Fibroblast of lung (primary cell): Measurements from ENCODE around the gene TBC1D10B. TPM values are rescaled to one million over a fixed set of nuclear protein-coding genes. Genes with fewer than 3 reads are reported as not detected.
A peak's percentile ranks its signal among the peaks of the same experiment; 100 is the strongest.

Experiments used
- DNase-seq, 2 donors: peaks; one replicate each; pipeline versions ENCODE4 v3.0.0 to v3.0.0-alpha.2; 2010; ENCODE audit warnings: low read depth in 2 of 2
- H2AFZ ChIP-seq: 2 replicates; pipeline ENCODE4 v1.5.1; 2012; ENCODE audit warnings: low read length, control low read depth, inconsistent platforms
- H3K27ac ChIP-seq: 2 replicates; pipeline ENCODE4 v1.5.1; 2011; ENCODE audit warnings: low read length, control low read depth; ENCODE audit not compliant: insufficient read depth
- H3K27me3 ChIP-seq: 2 replicates; pipeline ENCODE4 v1.5.1; 2011; ENCODE audit warnings: mild to moderate bottlenecking, low read length; ENCODE audit not compliant: control insufficient read depth, insufficient read depth
- H3K36me3 ChIP-seq: 2 replicates; pipeline ENCODE4 v1.5.1; 2011; ENCODE audit warnings: low read length; ENCODE audit not compliant: control insufficient read depth, insufficient read depth
- H3K4me1 ChIP-seq: 2 replicates; pipeline ENCODE4 v1.5.1; 2011; ENCODE audit warnings: low read length; ENCODE audit not compliant: control insufficient read depth, insufficient read depth; ENCODE audit errors: extremely low read depth
- H3K4me2 ChIP-seq: 2 replicates; pipeline ENCODE4 v1.5.1; 2011; ENCODE audit warnings: low read length, control low read depth; ENCODE audit not compliant: insufficient read depth; ENCODE audit errors: extremely low read depth
- H3K4me3 ChIP-seq, 4 experiments: fragments of 200-600 bp in 1 of 4; sonication (generic) in 1 of 4; replicated peaks in 1 of 4; 2 replicates each; pipeline ENCODE4 v1.5.1; 2011 to 2016; ENCODE audit warnings: low read length in 4 of 4, low read depth in 3 of 4, mild to moderate bottlenecking in 3 of 4, control low read depth in 2 of 4, inconsistent platforms in 1 of 4, mixed read lengths in 1 of 4; ENCODE audit not compliant: insufficient read depth in 1 of 4; ENCODE audit errors: control extremely low read depth in 1 of 4
- H3K79me2 ChIP-seq: 2 replicates; pipeline ENCODE4 v1.5.1; 2012; ENCODE audit warnings: mild to moderate bottlenecking, low read length, inconsistent platforms; ENCODE audit not compliant: control insufficient read depth, insufficient read depth
- H3K9ac ChIP-seq: 2 replicates; pipeline ENCODE4 v1.5.1; 2011; ENCODE audit warnings: mild to moderate bottlenecking, low read length, control low read depth; ENCODE audit not compliant: insufficient read depth
- H3K9me3 ChIP-seq: 2 replicates; pipeline ENCODE4 v1.5.1; 2012; ENCODE audit warnings: low read depth, low read length; ENCODE audit not compliant: control insufficient read depth, insufficient read depth
- H4K20me1 ChIP-seq: 2 replicates; pipeline ENCODE4 v1.5.1; 2011; ENCODE audit warnings: low read length; ENCODE audit not compliant: control insufficient read depth, insufficient read depth; ENCODE audit errors: extremely low read depth
- EZH2 ChIP-seq: IDR thresholded peaks from 2 replicates; pipeline ENCODE4 v1.5.1; 2012; ENCODE audit warnings: low read length, control low read depth, mild to moderate bottlenecking; ENCODE audit errors: missing control alignments
- polyA plus RNA-seq, 2 donors: library from polyadenylated mRNA; depleted of rRNA in 1 of 2; stranded (reverse) in 1 of 2; unstranded in 1 of 2; fragments of >200 nt; gene quantifications; 2 replicates each; pipeline ENCODE4 v1.2.1, GENCODE V29; 2011 to 2012; ENCODE audit warnings: missing spikeins in 1 of 2
- total RNA-seq: library from RNA; depleted of rRNA; stranded (reverse); fragments of >200 nt; gene quantifications from 2 replicates; pipeline ENCODE4 v1.2.1, GENCODE V29; 2014
- TF ChIP-seq, protein P1 (sequence below), 2 donors: IDR thresholded peaks in 1 of 2; conservative IDR thresholded peaks in 1 of 2; 1 replicate in 1 of 2; 2 replicates in 1 of 2; pipeline ENCODE4 v1.5.1; 2011 to 2012; ENCODE audit warnings: low read length in 2 of 2, control low read depth in 1 of 2, inconsistent platforms in 1 of 2, low read depth in 1 of 2, mild to moderate bottlenecking in 1 of 2

The TBC1D10B gene
- total and polyA plus RNA-seq, 2 donors (not counting 1 experiment from before 2014, with no cell fraction given) = 14.8 to 29.6 TPM

DNA sequence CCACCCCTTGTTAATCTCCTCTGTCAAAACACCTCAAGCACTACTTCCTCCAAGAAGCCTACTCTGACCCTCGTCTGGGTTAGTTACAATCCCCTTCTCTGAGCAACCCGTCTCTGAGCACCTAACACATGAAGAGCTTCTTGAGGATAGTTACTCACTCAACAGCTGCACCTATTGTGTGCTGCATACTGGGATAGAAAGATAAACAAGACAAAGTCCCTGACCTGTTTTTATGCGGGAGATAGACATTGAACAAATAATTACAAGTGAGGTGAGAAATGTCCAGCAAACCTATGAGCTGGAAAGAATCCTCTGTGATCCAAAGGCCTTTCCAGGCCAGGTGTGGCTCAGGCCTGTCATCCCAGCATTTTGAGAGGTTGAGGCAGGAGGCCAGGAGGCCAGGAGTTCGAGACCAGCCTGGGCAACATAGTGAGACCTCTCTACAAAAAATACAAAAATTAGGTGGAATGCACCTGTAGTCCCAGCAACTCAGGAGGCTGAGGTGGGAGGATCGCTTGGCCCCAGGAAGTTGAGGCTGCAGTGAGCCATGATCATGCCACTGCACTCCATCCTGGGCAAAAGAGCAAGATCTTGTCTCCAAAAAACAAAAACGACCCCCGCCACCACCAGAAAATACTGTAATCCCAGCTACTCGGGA lies 31.6 kb upstream of the TBC1D10B start:
- Histone ChIP-seq H3K27me3 (no peaks in the 10 kb centered on the region), H3K4me3 (no peak overlapping the region), H3K9me3 (no peaks in the 10 kb centered on the region), H3K4me2 (no peak overlapping the region), H3K27ac (no peak overlapping the region), H3K9ac (no peak overlapping the region), H2AFZ (no peak overlapping the region), H4K20me1 (no peaks in the 10 kb centered on the region), H3K36me3 (peaks cover 7% of the 10 kb centered on the region), H3K79me2 (no peaks in the 10 kb centered on the region), H3K4me1 (peaks cover 11% of the 10 kb centered on the region)
- no peak for TF ChIP-seq EZH2
- TF ChIP-seq, protein P1, sequence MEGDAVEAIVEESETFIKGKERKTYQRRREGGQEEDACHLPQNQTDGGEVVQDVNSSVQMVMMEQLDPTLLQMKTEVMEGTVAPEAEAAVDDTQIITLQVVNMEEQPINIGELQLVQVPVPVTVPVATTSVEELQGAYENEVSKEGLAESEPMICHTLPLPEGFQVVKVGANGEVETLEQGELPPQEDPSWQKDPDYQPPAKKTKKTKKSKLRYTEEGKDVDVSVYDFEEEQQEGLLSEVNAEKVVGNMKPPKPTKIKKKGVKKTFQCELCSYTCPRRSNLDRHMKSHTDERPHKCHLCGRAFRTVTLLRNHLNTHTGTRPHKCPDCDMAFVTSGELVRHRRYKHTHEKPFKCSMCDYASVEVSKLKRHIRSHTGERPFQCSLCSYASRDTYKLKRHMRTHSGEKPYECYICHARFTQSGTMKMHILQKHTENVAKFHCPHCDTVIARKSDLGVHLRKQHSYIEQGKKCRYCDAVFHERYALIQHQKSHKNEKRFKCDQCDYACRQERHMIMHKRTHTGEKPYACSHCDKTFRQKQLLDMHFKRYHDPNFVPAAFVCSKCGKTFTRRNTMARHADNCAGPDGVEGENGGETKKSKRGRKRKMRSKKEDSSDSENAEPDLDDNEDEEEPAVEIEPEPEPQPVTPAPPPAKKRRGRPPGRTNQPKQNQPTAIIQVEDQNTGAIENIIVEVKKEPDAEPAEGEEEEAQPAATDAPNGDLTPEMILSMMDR (conservative IDR thresholded peaks at IDR 0.05 in 1 of 2, IDR thresholded peaks at IDR 0.05 in 1 of 2; ENCODE audit: low read depth in 1 of 2, low read length in 2 of 2) = no peak
- no peak for DNase-seq

DNA sequence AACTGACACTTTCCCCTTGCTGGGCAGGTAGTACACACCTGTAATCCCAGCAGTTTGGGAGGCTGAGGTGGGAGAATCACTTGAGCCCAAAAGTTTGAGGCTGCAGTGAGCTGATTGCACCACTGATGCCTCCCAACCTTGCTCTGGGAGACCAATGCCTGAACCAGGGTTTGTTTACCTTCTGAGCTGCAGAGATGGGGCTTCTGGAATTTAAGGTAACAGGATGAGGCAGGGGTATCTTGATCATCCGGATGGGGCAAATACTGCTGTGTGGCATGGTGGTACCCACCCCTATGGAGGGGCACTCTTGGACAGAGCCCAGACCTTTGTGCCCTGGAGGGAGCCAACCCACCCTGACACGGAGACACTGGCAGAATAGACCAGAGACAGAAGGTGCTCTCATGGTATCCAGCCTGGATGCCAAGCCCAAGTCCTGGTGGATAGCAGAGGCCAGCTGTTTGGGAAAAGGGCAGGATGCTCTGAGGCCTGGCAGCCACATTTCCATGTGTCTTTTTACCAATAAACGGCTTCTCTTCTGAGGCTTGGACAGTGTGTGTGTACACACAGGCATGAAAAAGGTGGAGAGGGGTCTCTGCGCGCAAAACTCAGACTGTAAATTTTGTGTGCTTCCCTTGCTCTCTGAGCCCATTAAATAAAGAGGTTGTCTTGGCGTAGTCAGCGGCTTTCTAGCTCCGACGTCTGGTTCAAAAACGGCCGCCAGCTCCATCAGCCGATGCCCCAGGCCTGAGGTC lies 29.3 kb upstream of the TBC1D10B start:
- no peak for TF ChIP-seq EZH2
- TF ChIP-seq, protein P1 (conservative IDR thresholded peaks at IDR 0.05 in 1 of 2, IDR thresholded peaks at IDR 0.05 in 1 of 2; ENCODE audit: low read depth in 1 of 2, low read length in 2 of 2) = no peak
- Histone ChIP-seq H3K9me3 (no peaks in the 10 kb centered on the region), H3K27me3 (no peaks in the 10 kb centered on the region), H2AFZ (peak overlapping the region; percentile 77), H3K4me2 (peak overlapping the region; percentile 89), H4K20me1 (no peaks in the 10 kb centered on the region), H3K4me3 (peak overlapping the region; percentile 52 to 76 (median 62)), H3K79me2 (no peaks in the 10 kb centered on the region), H3K27ac (peak overlapping the region; percentile 81), H3K9ac (peak overlapping the region; percentile 63), H3K36me3 (peaks cover 7% of the 10 kb centered on the region), H3K4me1 (peaks cover 11% of the 10 kb centered on the region)
- DNase-seq = no peak

DNA sequence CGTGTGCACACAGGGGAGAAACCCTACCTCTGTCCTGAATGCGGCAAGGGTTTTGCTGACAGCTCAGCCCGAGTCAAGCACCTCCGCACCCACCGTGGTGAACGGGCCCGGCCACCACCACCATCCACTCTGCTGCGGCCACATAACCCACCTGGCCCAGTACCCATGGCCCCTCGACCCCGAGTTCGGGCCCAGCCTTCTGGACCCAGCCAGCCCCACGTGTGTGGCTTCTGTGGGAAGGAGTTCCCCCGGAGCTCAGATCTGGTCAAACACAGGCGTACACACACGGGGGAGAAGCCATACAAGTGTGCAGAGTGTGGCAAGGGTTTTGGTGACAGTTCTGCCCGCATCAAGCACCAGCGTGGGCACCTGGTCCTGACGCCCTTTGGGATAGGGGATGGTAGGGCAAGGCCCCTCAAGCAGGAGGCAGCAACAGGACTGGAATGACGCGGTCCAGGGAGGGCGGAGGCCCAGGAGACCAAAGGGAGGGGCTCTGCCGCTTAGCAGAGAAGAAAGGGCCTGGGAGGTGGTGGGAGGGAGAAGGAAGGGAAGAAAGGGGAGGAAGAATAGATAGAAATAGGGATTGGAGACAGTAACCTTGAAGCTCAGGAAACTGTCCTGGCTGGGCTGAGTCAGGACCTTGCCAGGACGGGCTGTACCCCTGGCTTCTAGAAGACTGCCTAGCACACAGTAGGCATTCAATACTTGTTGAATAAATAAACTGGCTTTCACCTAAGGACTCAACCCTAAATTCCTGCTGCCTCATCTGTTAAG lies 28.6 kb upstream of the TBC1D10B start:
- H3K9me3 ChIP-seq = no peaks in the 10 kb centered on the region
- DNase-seq = no peak
- H3K79me2 ChIP-seq = no peaks in the 10 kb centered on the region
- H3K4me3 ChIP-seq = no peak overlapping the region
- no peaks in the 10 kb centered on the region for H3K27me3 ChIP-seq
- H2AFZ ChIP-seq = no peak overlapping the region
- H3K4me2 ChIP-seq = no peak overlapping the region
- H3K9ac ChIP-seq = no peak overlapping the region
- H3K4me1 ChIP-seq = peaks cover 14% of the 10 kb centered on the region
- H3K36me3 ChIP-seq = peaks cover 7% of the 10 kb centered on the region
- TF ChIP-seq, protein P1 (conservative IDR thresholded peaks at IDR 0.05 in 1 of 2, IDR thresholded peaks at IDR 0.05 in 1 of 2; ENCODE audit: low read depth in 1 of 2, low read length in 2 of 2) = no peak
- TF ChIP-seq EZH2 = no peak
- no peak overlapping the region for H3K27ac ChIP-seq
- H4K20me1 ChIP-seq = no peaks in the 10 kb centered on the region
